Astrocyte (in vitro differentiated cells and primary cell): ENCODE results near the gene ADCY2. TPM values are rescaled to one million over a fixed set of nuclear protein-coding genes. Genes with fewer than 3 reads are reported as not detected.

Experiments used
- DNase-seq: peaks from one replicate; pipeline ENCODE4 v3.0.0-alpha.2; 2010; ENCODE audit warnings: low read depth
- FAIRE-seq: peaks from 2 replicates; lab custom pipeline; 2011; peaks lifted over from hg19 to GRCh38; lab: Jason Lieb, UNC
- H2AFZ ChIP-seq: 2 replicates; pipeline ENCODE4 v1.6.0; 2012; ENCODE audit warnings: low read depth, low read length, inconsistent platforms
- H3K27ac ChIP-seq: 2 replicates; pipeline ENCODE4 v1.5.1; 2011; ENCODE audit warnings: low read depth, low read length, inconsistent platforms
- H3K27me3 ChIP-seq: 2 replicates; pipeline ENCODE4 v1.6.0; 2011; ENCODE audit warnings: low read length, inconsistent platforms; ENCODE audit not compliant: insufficient read depth
- H3K36me3 ChIP-seq: 2 replicates; pipeline ENCODE4 v1.5.1; 2011; ENCODE audit warnings: low read length, inconsistent platforms; ENCODE audit not compliant: insufficient read depth
- H3K4me1 ChIP-seq: 2 replicates; pipeline ENCODE4 v1.5.1; 2011; ENCODE audit warnings: low read length, inconsistent platforms; ENCODE audit not compliant: insufficient read depth
- H3K4me2 ChIP-seq: 2 replicates; pipeline ENCODE4 v1.6.0; 2012; ENCODE audit warnings: low read length, inconsistent platforms
- H3K4me3 ChIP-seq: 2 replicates; pipeline ENCODE4 v1.5.1; 2011; ENCODE audit warnings: low read depth, mild to moderate bottlenecking, low read length, inconsistent platforms; ENCODE audit not compliant: insufficient read depth
- H3K79me2 ChIP-seq: 2 replicates; pipeline ENCODE4 v1.6.0; 2012; ENCODE audit warnings: mild to moderate bottlenecking, low read length, inconsistent platforms; ENCODE audit not compliant: insufficient read depth
- H3K9ac ChIP-seq: 2 replicates; pipeline ENCODE4 v1.6.0; 2012; ENCODE audit warnings: mild to moderate bottlenecking, low read length, inconsistent platforms
- H3K9me3 ChIP-seq: 2 replicates; pipeline ENCODE4 v1.5.1; 2012; ENCODE audit warnings: low read depth, mild to moderate bottlenecking, low read length, inconsistent platforms; ENCODE audit not compliant: insufficient read depth
- H4K20me1 ChIP-seq: 2 replicates; pipeline ENCODE4 v1.6.0; 2012; ENCODE audit warnings: low read length, inconsistent platforms; ENCODE audit not compliant: insufficient read depth
- H3K27ac Mint-ChIP-seq: one replicate; pipeline ENCODE4 v1.8.0; 2021; ENCODE audit warnings: mild to moderate bottlenecking, mixed read lengths; ENCODE audit not compliant: unreplicated experiment
- H3K27me3 Mint-ChIP-seq: one replicate; pipeline ENCODE4 v1.8.0; 2021; ENCODE audit warnings: low read depth, mixed read lengths; ENCODE audit not compliant: unreplicated experiment
- H3K36me3 Mint-ChIP-seq: one replicate; pipeline ENCODE4 v1.8.0; 2021; ENCODE audit warnings: low read depth, mixed read lengths; ENCODE audit not compliant: unreplicated experiment
- H3K4me1 Mint-ChIP-seq: one replicate; pipeline ENCODE4 v1.8.0; 2021; ENCODE audit warnings: low read depth, mixed read lengths; ENCODE audit not compliant: unreplicated experiment
- H3K4me3 Mint-ChIP-seq: one replicate; pipeline ENCODE4 v1.8.0; 2021; ENCODE audit warnings: mild to moderate bottlenecking, moderate library complexity, mixed read lengths; ENCODE audit not compliant: unreplicated experiment
- H3K9me3 Mint-ChIP-seq: one replicate; pipeline ENCODE4 v1.8.0; 2021; ENCODE audit warnings: mild to moderate bottlenecking, mixed read lengths; ENCODE audit not compliant: unreplicated experiment
- CTCF ChIP-seq: IDR thresholded peaks from 2 replicates; pipeline ENCODE4 v1.5.1; 2011; ENCODE audit warnings: low read depth, mild to moderate bottlenecking, inconsistent platforms, low read length, moderate library complexity; ENCODE audit not compliant: insufficient read depth
- EZH2 ChIP-seq: IDR thresholded peaks from 2 replicates; pipeline ENCODE4 v1.6.1; 2012; ENCODE audit warnings: mild to moderate bottlenecking, low read length, inconsistent platforms; ENCODE audit not compliant: insufficient read depth
- total RNA-seq: library from RNA; stranded (reverse); gene quantifications from 2 replicates; pipeline ENCODE4 v1.2.1, GENCODE V29; 2021

ADCY2 gene
- total RNA-seq, 1 donor from 2014 or later, result 5.7 TPM

DNA sequence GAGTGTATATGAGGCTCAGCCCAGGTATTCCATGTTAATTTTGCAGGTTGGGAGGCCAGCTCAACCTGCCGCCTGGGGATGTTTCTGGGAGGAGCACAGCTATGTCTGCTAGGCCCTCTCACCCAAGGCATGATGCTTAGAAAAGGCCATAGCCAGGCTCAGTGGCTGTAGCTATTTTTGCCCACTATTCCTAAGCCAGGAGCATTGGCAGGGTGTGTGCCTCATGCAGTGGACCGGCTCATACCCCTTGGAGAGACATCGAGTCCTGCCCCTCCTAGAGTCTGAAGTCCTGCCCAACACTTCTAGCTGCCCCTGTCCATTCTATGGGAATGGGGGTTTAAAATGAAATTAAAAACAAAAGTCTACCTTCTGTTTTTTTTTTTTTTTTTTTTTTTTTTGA lies 22.3 kb downstream of the ADCY2 start:
- TF ChIP-seq EZH2 (no peak), CTCF (no peak)
- DNase-seq, result no peak
- no peak overlapping the region for H3K4me3 ChIP-seq
- H3K9me3 ChIP-seq, result no peaks in the 10 kb centered on the region
- H3K36me3 Mint-ChIP-seq, result peaks cover 3% of the 10 kb centered on the region
- peaks cover 37% of the 10 kb centered on the region for H3K4me1 Mint-ChIP-seq
- H3K9ac ChIP-seq, result no peak overlapping the region
- no peaks in the 10 kb centered on the region for H4K20me1 ChIP-seq
- H3K27me3 ChIP-seq, result no peaks in the 10 kb centered on the region
- H3K4me3 Mint-ChIP-seq, result no peak overlapping the region
- FAIRE-seq, result no peak
- H3K4me2 ChIP-seq, result no peak overlapping the region
- H3K9me3 Mint-ChIP-seq, result no peaks in the 10 kb centered on the region
- H3K4me1 ChIP-seq, result no peaks in the 10 kb centered on the region
- H3K27me3 Mint-ChIP-seq, result no peaks in the 10 kb centered on the region
- no peak overlapping the region for H2AFZ ChIP-seq
- H3K27ac ChIP-seq, result no peak overlapping the region
- no peaks in the 10 kb centered on the region for H3K36me3 ChIP-seq
- no peak overlapping the region for H3K27ac Mint-ChIP-seq
- H3K79me2 ChIP-seq, result no peaks in the 10 kb centered on the region

DNA sequence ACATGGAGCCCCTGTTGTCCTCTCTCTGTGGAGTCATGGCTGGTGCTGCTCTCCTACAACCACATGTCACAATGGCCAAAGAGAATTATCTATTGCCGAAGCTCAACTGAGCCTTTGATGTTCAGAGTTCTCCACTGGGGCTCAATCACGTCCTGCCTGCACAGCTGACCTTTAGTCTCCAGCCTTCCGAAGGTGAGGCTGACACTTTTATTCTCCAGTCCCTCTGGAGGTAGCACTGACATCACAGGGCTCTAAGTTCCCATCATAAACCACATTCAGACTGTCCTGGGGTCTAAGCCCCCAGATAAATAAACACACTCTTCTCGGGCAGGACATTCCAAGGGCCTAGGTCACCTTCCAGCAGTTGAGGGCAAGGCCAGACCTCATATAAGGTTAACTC lies 23.4 kb downstream of the ADCY2 start:
- Histone ChIP-seq H4K20me1 (no peaks in the 10 kb centered on the region), H3K4me1 (no peaks in the 10 kb centered on the region), H3K9me3 (no peaks in the 10 kb centered on the region), H3K9ac (no peak overlapping the region), H3K4me2 (no peak overlapping the region), H3K4me3 (no peak overlapping the region), H3K27me3 (no peaks in the 10 kb centered on the region), H3K79me2 (no peaks in the 10 kb centered on the region), H3K27ac (no peak overlapping the region), H3K36me3 (no peaks in the 10 kb centered on the region), H2AFZ (no peak overlapping the region)
- FAIRE-seq, result no peak
- no peaks in the 10 kb centered on the region for H3K9me3 Mint-ChIP-seq
- peaks cover 3% of the 10 kb centered on the region for H3K36me3 Mint-ChIP-seq
- H3K4me1 Mint-ChIP-seq, result peaks cover 39% of the 10 kb centered on the region
- TF ChIP-seq EZH2, result no peak
- TF ChIP-seq CTCF, result no peak
- no peak overlapping the region for H3K4me3 Mint-ChIP-seq
- DNase-seq, result no peak
- H3K27me3 Mint-ChIP-seq, result no peaks in the 10 kb centered on the region
- no peak overlapping the region for H3K27ac Mint-ChIP-seq

GRCh38 chr5:7419846-7420245 lies 23.9 kb downstream of the ADCY2 start:
- H3K27ac ChIP-seq, result no peak overlapping the region
- H3K9me3 ChIP-seq, result no peaks in the 10 kb centered on the region
- FAIRE-seq, result no peak
- Mint-ChIP-seq H3K4me3 (no peak overlapping the region), H3K9me3 (no peaks in the 10 kb centered on the region), H3K27me3 (no peaks in the 10 kb centered on the region), H3K36me3 (peaks cover 3% of the 10 kb centered on the region), H3K27ac (no peak overlapping the region), H3K4me1 (peaks cover 39% of the 10 kb centered on the region)
- no peaks in the 10 kb centered on the region for H3K27me3 ChIP-seq
- no peak overlapping the region for H3K4me2 ChIP-seq
- no peaks in the 10 kb centered on the region for H3K36me3 ChIP-seq
- no peaks in the 10 kb centered on the region for H4K20me1 ChIP-seq
- no peak for TF ChIP-seq EZH2
- no peak for TF ChIP-seq CTCF
- peak overlapping the region; percentile 10 for H2AFZ ChIP-seq
- no peak for DNase-seq
- H3K4me3 ChIP-seq, result no peak overlapping the region
- no peaks in the 10 kb centered on the region for H3K4me1 ChIP-seq
- H3K9ac ChIP-seq, result no peak overlapping the region
- no peaks in the 10 kb centered on the region for H3K79me2 ChIP-seq
